Measurements from ENCODE around the gene LRMDA.

The LRMDA gene

DNA sequence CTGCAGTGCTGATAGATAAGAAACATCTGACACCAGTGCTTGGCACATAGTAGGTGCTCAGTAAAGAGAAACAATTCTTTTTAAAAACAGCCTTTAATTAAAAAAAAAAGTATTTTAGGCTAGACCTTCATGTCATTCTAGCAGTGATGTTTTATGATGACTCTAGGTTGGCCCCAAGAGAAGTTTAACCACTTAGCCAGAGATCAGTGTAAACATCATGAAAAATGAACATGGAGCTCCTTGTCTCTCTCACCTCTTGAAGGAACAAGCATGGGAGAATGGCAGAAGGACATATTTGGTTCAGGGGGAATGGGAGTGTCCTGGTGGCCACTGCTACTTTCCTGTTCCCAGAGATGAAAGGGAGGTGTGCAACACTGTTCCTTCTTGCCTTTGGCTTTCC lies 641.0 kb downstream of the LRMDA start:
- no peak for TF ChIP-seq CTCF (IDR thresholded peaks at IDR 0.05; ENCODE audit: borderline replicate concordance, insufficient read depth, low read depth, low read length)
- H3K4me3 ChIP-seq (ENCODE audit: low read depth, low read length): no peak overlapping the region

DNA sequence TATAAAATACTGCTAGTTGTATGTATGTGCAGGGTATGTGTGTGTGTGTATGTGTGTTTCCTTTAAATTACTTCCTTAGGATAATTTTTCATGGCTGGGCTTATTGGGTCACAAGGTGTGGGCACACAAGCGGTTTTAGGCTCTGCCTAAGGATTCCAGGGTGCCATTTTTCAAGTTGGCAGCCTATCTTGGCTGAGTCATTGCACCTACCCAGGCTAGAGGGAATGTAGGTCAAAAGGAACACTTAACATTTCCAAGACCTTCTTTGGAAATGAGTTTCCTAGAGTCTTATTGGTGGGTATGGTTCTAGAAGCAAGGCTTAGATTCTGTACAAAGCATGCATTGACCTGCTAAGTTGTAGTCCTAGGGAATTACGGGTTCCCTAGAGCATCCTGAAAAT lies 642.1 kb downstream of the LRMDA start:
- H3K4me3 ChIP-seq (ENCODE audit: low read depth, low read length): no peak overlapping the region
- TF ChIP-seq CTCF (IDR thresholded peaks at IDR 0.05; ENCODE audit: borderline replicate concordance, insufficient read depth, low read depth, low read length): no peak

GRCh38 chr10:76074659-76075058 lies 643.2 kb downstream of the LRMDA start:
- no peak overlapping the region for H3K4me3 ChIP-seq (ENCODE audit: low read depth, low read length)
- TF ChIP-seq CTCF (IDR thresholded peaks at IDR 0.05; ENCODE audit: borderline replicate concordance, insufficient read depth, low read depth, low read length): no peak

GRCh38 chr10:76080451-76080850 lies 649.0 kb downstream of the LRMDA start:
- no peak overlapping the region for H3K4me3 ChIP-seq (ENCODE audit: low read depth, low read length)
- TF ChIP-seq CTCF (IDR thresholded peaks at IDR 0.05; ENCODE audit: borderline replicate concordance, insufficient read depth, low read depth, low read length): no peak

- no peak for TF ChIP-seq CTCF (IDR thresholded peaks at IDR 0.05; ENCODE audit: borderline replicate concordance, insufficient read depth, low read depth, low read length)
- H3K4me3 ChIP-seq (ENCODE audit: low read depth, low read length): no peak overlapping the region
Measured at GRCh38 chr10:76080991-76081390, 649.6 kb downstream of the LRMDA start.

GRCh38 chr10:76082232-76082631 lies 650.8 kb downstream of the LRMDA start:
- no peak overlapping the region for H3K4me3 ChIP-seq (ENCODE audit: low read depth, low read length)
- TF ChIP-seq CTCF (IDR thresholded peaks at IDR 0.05; ENCODE audit: borderline replicate concordance, insufficient read depth, low read depth, low read length): no peak

DNA sequence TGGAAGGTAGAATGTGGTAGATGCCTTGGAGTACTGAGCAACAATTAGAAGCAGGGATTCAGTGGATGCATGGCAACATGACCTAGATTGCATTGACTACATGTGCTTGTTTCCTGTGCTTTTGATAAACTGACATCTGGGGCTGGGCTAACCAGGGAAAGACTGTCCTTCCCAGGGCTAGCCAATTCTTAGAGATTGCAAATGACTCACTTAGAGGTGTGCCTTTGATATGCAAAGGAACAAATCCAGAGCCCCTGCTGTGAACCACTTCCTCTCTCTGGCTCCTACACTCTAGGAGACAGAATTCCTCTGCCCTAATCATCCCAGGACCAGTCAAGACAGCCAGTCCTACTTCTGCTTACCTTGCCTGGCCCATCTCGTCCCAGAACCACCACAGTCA lies 651.5 kb downstream of the LRMDA start:
- no peak for TF ChIP-seq CTCF (IDR thresholded peaks at IDR 0.05; ENCODE audit: borderline replicate concordance, insufficient read depth, low read depth, low read length)
- no peak overlapping the region for H3K4me3 ChIP-seq (ENCODE audit: low read depth, low read length)
